ENCODE measurements around the gene ZNF507.

GRCh38 chr19:32404933-32405430, 59.6 kb downstream of the ZNF507 start:
- TF ChIP-seq, protein P1, sequence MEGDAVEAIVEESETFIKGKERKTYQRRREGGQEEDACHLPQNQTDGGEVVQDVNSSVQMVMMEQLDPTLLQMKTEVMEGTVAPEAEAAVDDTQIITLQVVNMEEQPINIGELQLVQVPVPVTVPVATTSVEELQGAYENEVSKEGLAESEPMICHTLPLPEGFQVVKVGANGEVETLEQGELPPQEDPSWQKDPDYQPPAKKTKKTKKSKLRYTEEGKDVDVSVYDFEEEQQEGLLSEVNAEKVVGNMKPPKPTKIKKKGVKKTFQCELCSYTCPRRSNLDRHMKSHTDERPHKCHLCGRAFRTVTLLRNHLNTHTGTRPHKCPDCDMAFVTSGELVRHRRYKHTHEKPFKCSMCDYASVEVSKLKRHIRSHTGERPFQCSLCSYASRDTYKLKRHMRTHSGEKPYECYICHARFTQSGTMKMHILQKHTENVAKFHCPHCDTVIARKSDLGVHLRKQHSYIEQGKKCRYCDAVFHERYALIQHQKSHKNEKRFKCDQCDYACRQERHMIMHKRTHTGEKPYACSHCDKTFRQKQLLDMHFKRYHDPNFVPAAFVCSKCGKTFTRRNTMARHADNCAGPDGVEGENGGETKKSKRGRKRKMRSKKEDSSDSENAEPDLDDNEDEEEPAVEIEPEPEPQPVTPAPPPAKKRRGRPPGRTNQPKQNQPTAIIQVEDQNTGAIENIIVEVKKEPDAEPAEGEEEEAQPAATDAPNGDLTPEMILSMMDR (IDR thresholded peaks at IDR 0.05; ENCODE audit: low read depth, low read length) = no peak
- TF ChIP-seq, protein P2, sequence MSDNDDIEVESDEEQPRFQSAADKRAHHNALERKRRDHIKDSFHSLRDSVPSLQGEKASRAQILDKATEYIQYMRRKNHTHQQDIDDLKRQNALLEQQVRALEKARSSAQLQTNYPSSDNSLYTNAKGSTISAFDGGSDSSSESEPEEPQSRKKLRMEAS (IDR thresholded peaks at IDR 0.05; ENCODE audit: low read depth, low read length) = no peak
- no peak for TF ChIP-seq POLR2A (IDR thresholded peaks at IDR 0.05; ENCODE audit: extremely low read depth, insufficient read length)
- no peak for TF ChIP-seq MYC (IDR thresholded peaks at IDR 0.05; ENCODE audit: low read depth, low read length)

Data from NB4 (cell line).